NCI-H187 treated with DMSO at 0.1 percent for 48 hours (cell line): ENCODE data around the gene MARK2.
"Not testable (repeated sequence)": the region's sequence is repeated elsewhere in the genome, so short reads cannot be mapped to it uniquely, and the experiment has no call there.

Experiments used
- DNase-seq: peaks from one replicate; lab custom pipeline; 2025; lab: John Stamatoyannopoulos, UW

Gene MARK2

GRCh38 chr11:63838678-63839507, at the start of gene MARK2:
TSS of gene MARK2 (plus strand) at chr11:63839110. CDS start at chr11:63839507, 397 bp downstream.
- DNase-seq = peak; percentile 92

- DNase-seq = no peak
These were observed 47.3 kb upstream of the MARK2 start for GRCh38 chr11:63791495-63792167.

GRCh38 chr11:63793161-63793560, 45.7 kb upstream of the MARK2 start:
- no peak for DNase-seq

- no peak for DNase-seq
These were observed 43.8 kb upstream of the MARK2 start for GRCh38 chr11:63795066-63795465.

GRCh38 chr11:63800921-63801320, 38.0 kb upstream of the MARK2 start:
- DNase-seq = no peak

GRCh38 chr11:63802637-63803414, 36.1 kb upstream of the MARK2 start:
- DNase-seq = peak; percentile 20

- no peak for DNase-seq
These were observed 34.7 kb upstream of the MARK2 start for GRCh38 chr11:63804259-63804658.

- no peak for DNase-seq
These were observed 33.0 kb upstream of the MARK2 start for GRCh38 chr11:63805844-63806415.

- not testable (repeated sequence) for DNase-seq
These were observed 28.5 kb upstream of the MARK2 start for GRCh38 chr11:63810383-63810782.

- no peak for DNase-seq
These were observed 27.4 kb upstream of the MARK2 start for GRCh38 chr11:63811522-63811921.

- peak; percentile 7 for DNase-seq
These were observed 25.8 kb upstream of the MARK2 start, which contains the start of gene SPINDOC for GRCh38 chr11:63813035-63813562. TSS of gene SPINDOC (plus strand) at chr11:63813456. CDS start at chr11:63813687, 231 bp downstream.

- no peak for DNase-seq
These were observed 25.1 kb upstream of the MARK2 start for GRCh38 chr11:63813563-63814382.

- no peak for DNase-seq
These were observed 24.6 kb upstream of the MARK2 start for GRCh38 chr11:63814383-63814736.

- no peak for DNase-seq
These were observed 22.7 kb upstream of the MARK2 start for GRCh38 chr11:63816166-63816565.

- no peak for DNase-seq
These were observed 22.2 kb upstream of the MARK2 start for GRCh38 chr11:63816732-63817131.

- DNase-seq = no peak
These were observed 21.0 kb upstream of the MARK2 start for GRCh38 chr11:63817758-63818498.

- DNase-seq = no peak
These were observed 20.3 kb upstream of the MARK2 start for GRCh38 chr11:63818609-63819008.

GRCh38 chr11:63821411-63821810, 17.5 kb upstream of the MARK2 start:
- no peak for DNase-seq

- DNase-seq = no peak
These were observed 12.3 kb upstream of the MARK2 start for GRCh38 chr11:63826471-63827190.
